Nephron (organoid): ENCODE measurements around the gene PTP4A1.

Source experiments
- H3K27ac Mint-ChIP-seq, 3 experiments: 2 replicates each; pipeline ENCODE4 v1.8.0; 2020; ENCODE audit warnings: mixed read lengths in 3 of 3, mild to moderate bottlenecking in 2 of 3, moderate library complexity in 1 of 3
- H3K27me3 Mint-ChIP-seq: 2 replicates; pipeline ENCODE4 v1.8.0; 2021; ENCODE audit warnings: low read depth, mild to moderate bottlenecking, moderate library complexity, mixed read lengths
- H3K36me3 Mint-ChIP-seq: 2 replicates; pipeline ENCODE4 v1.8.0; 2020; ENCODE audit warnings: low read depth, mixed read lengths
- H3K4me1 Mint-ChIP-seq: 2 replicates; pipeline ENCODE4 v1.8.0; 2020; ENCODE audit warnings: mixed read lengths
- H3K4me3 Mint-ChIP-seq, 3 experiments: 2 replicates each; pipeline ENCODE4 v1.8.0; 2020; ENCODE audit warnings: mild to moderate bottlenecking in 3 of 3, mixed read lengths in 3 of 3, moderate library complexity in 2 of 3
- H3K9me3 Mint-ChIP-seq: 2 replicates; pipeline ENCODE4 v1.8.0; 2020; ENCODE audit warnings: mixed read lengths
- TF ChIP-seq, protein P1 (sequence below), 3 experiments: fragments of 200-600 bp; sonication (generic); IDR thresholded peaks; one replicate each; pipeline ENCODE4 v1.5.0; 2021; ENCODE audit warnings: antibody characterized with exemption in 3 of 3; ENCODE audit not compliant: unreplicated experiment in 3 of 3

Gene PTP4A1

DNA sequence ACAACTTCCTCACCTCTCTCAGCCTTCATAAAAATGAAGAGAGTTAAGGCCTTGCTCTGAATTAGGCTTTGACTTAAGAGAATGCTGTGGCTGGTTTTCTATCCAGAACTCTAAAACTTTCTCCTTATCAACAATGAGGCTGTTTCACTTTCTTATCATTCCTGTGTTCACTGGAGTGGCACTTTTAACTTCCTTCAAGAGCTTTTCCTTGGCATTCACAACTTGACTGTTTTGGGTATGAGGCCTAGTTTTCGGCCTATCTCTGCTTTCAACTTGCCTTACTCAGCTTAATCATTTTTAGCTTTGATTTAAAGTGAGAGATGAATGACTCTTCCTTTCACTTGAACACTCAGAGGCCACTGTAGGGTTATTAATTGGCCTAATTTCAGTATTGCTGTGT is 4.3 kb upstream of the PTP4A1 start:
- no peak overlapping the region for H3K27ac Mint-ChIP-seq
- H3K27me3 Mint-ChIP-seq, result peaks cover 4% of the 10 kb centered on the region
- H3K9me3 Mint-ChIP-seq, result peaks cover 4% of the 10 kb centered on the region

DNA sequence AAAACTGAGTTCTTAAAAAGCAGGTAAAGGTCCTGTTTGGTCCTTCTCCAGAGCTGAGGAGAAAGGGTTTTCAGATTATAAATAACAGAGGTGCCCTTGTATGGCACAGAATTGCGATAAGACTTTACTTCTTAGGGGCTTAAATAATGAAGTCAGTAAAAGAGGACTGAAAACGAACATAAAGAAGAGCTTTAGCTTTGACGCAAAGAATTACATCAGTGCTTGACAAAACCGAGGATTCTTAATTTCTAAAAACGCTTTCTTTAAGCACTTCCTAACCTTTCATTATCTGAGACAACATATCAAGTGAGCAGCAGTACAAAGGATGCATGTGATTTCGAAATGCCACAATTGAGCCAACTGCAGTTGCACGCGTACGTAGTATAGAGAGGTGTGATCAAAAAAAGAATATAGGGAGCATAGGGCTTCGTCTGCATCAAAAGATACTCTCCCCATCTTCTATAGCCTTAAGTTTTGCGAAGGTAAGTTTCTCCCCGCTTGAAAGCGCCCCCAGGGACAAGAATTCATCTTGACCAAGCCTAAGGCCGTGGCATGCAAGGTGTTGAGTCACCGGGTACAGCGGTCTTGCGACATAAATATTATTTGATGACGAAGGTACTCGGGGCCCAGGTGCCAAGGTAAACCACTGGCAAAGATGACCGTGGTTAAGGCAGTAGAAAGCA is 778 bp upstream of the PTP4A1 start:
- Mint-ChIP-seq H3K4me1 (peaks cover 31% of the 10 kb centered on the region), H3K4me3 (peak overlapping the region; percentile 86 to 92 (median 90)), H3K36me3 (peaks cover 3% of the 10 kb centered on the region), H3K9me3 (peaks cover 4% of the 10 kb centered on the region), H3K27ac (peak overlapping the region; percentile 95 to 96 (median 96)), H3K27me3 (peaks cover 4% of the 10 kb centered on the region)
- TF ChIP-seq, protein P1, sequence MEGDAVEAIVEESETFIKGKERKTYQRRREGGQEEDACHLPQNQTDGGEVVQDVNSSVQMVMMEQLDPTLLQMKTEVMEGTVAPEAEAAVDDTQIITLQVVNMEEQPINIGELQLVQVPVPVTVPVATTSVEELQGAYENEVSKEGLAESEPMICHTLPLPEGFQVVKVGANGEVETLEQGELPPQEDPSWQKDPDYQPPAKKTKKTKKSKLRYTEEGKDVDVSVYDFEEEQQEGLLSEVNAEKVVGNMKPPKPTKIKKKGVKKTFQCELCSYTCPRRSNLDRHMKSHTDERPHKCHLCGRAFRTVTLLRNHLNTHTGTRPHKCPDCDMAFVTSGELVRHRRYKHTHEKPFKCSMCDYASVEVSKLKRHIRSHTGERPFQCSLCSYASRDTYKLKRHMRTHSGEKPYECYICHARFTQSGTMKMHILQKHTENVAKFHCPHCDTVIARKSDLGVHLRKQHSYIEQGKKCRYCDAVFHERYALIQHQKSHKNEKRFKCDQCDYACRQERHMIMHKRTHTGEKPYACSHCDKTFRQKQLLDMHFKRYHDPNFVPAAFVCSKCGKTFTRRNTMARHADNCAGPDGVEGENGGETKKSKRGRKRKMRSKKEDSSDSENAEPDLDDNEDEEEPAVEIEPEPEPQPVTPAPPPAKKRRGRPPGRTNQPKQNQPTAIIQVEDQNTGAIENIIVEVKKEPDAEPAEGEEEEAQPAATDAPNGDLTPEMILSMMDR (IDR thresholded peaks at IDR 0.05; ENCODE audit: unreplicated experiment in 3 of 3), result no peak

More for the DNA sequence above, 4.3 kb upstream of the PTP4A1 start:
- TF ChIP-seq, protein P1 (IDR thresholded peaks at IDR 0.05; ENCODE audit: unreplicated experiment in 3 of 3), result no peak
- H3K36me3 Mint-ChIP-seq, result no peaks in the 10 kb centered on the region
- no peak overlapping the region for H3K4me3 Mint-ChIP-seq
- peaks cover 10% of the 10 kb centered on the region for H3K4me1 Mint-ChIP-seq

DNA sequence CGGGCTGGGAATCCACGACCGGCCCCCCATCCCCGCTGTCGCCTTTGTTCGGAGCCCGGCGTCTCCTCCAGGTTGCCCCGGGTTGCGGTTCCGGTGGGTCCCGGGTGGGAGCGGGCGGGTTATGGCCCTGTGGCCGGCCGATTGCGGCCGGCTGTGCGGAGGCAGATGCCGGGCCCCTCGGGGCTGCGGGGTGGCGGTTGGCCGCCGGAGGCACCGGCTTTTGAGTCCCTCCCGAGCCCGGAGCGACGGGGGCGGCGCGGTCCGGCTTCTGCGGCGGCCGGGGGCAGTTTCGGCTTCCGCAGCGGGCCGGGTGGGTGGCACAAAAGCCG is 431 bp downstream of the PTP4A1 start:
- TF ChIP-seq, protein P1 (IDR thresholded peaks at IDR 0.05; ENCODE audit: unreplicated experiment in 3 of 3), result no peak
- Mint-ChIP-seq H3K4me3 (peak overlapping the region; percentile 92 to 96 (median 92)), H3K9me3 (peaks cover 4% of the 10 kb centered on the region), H3K27me3 (peaks cover 4% of the 10 kb centered on the region), H3K27ac (peak overlapping the region; percentile 95 to 98 (median 96)), H3K4me1 (peaks cover 32% of the 10 kb centered on the region), H3K36me3 (peaks cover 14% of the 10 kb centered on the region)

- H3K9me3 Mint-ChIP-seq, result no peaks in the 10 kb centered on the region
- H3K4me1 Mint-ChIP-seq, result peaks cover 32% of the 10 kb centered on the region
- peaks cover 14% of the 10 kb centered on the region for H3K36me3 Mint-ChIP-seq
- TF ChIP-seq, protein P1 (IDR thresholded peaks at IDR 0.05; ENCODE audit: unreplicated experiment in 3 of 3), result no peak
- H3K27me3 Mint-ChIP-seq, result peaks cover 4% of the 10 kb centered on the region
- H3K4me3 Mint-ChIP-seq, result peak overlapping the region; percentile 91 to 96 (median 92)
- peak overlapping the region; percentile 92 to 98 (median 96) for H3K27ac Mint-ChIP-seq
These were observed 1.0 kb downstream of the PTP4A1 start for GRCh38 chr6:63573076-63573898.

DNA sequence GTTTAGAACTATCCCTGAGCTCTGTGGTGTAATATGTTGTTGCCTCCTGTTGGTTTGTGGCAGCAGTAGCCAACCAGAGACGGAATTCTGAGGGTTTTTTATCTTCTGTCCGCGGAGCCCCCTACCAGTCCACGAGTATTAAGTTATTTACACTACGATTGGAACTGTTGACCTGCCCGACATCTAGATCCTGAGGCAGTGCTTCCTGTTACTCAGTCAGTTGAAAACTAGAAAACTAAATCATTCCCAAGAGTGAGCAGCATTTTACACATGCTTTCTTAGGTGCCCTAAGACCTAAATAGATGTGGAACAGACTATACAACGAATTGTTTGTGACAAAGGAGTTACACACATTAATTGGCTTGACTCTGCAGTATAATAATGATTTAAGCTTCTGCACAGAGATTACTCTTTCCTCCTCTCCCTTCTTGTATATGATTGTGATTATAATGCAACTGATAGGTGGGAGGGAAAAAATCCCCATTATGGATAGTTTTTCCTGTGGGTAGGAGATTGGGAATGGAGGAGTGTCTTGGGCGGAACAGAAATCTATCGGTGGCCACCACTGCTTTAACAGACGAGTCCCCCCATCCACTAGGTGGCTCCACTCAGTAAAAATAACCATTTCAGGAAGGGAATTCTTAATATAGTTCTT is 1.7 kb downstream of the PTP4A1 start:
- H3K4me1 Mint-ChIP-seq, result peaks cover 32% of the 10 kb centered on the region
- H3K27me3 Mint-ChIP-seq, result peaks cover 4% of the 10 kb centered on the region
- H3K9me3 Mint-ChIP-seq, result no peaks in the 10 kb centered on the region
- peaks cover 18% of the 10 kb centered on the region for H3K36me3 Mint-ChIP-seq
- H3K4me3 Mint-ChIP-seq, result peak overlapping the region; percentile 91 to 96 (median 92)
- TF ChIP-seq, protein P1 (IDR thresholded peaks at IDR 0.05; ENCODE audit: unreplicated experiment in 3 of 3), result peak; percentile 42 to 74 (median 51)
- peak overlapping the region; percentile 92 to 98 (median 96) for H3K27ac Mint-ChIP-seq
